Astrocyte (in vitro differentiated cells and primary cell): ENCODE measurements around the gene CLP1.

ENCODE experiments used
- EZH2 ChIP-seq: IDR thresholded peaks from 2 replicates; pipeline ENCODE4 v1.6.1; 2012; ENCODE audit warnings: mild to moderate bottlenecking, low read length, inconsistent platforms; ENCODE audit not compliant: insufficient read depth
- TF ChIP-seq, protein P1 (sequence below): IDR thresholded peaks from 2 replicates; pipeline ENCODE4 v1.5.1; 2011; ENCODE audit warnings: low read depth, mild to moderate bottlenecking, inconsistent platforms, low read length, moderate library complexity; ENCODE audit not compliant: insufficient read depth

- TF ChIP-seq, protein P1, sequence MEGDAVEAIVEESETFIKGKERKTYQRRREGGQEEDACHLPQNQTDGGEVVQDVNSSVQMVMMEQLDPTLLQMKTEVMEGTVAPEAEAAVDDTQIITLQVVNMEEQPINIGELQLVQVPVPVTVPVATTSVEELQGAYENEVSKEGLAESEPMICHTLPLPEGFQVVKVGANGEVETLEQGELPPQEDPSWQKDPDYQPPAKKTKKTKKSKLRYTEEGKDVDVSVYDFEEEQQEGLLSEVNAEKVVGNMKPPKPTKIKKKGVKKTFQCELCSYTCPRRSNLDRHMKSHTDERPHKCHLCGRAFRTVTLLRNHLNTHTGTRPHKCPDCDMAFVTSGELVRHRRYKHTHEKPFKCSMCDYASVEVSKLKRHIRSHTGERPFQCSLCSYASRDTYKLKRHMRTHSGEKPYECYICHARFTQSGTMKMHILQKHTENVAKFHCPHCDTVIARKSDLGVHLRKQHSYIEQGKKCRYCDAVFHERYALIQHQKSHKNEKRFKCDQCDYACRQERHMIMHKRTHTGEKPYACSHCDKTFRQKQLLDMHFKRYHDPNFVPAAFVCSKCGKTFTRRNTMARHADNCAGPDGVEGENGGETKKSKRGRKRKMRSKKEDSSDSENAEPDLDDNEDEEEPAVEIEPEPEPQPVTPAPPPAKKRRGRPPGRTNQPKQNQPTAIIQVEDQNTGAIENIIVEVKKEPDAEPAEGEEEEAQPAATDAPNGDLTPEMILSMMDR: no peak
- TF ChIP-seq EZH2: no peak
These were observed 21.8 kb downstream of the CLP1 start for GRCh38 chr11:57679396-57679795.
